HepG2 (cell line): ENCODE measurements around the gene CPT1B. TPM values are rescaled to one million over a fixed set of nuclear protein-coding genes. Genes with fewer than 3 reads are reported as not detected.

Source experiments
- ARID3A ChIP-seq: IDR thresholded peaks from 2 replicates; pipeline ENCODE4 v1.6.1; 2012; ENCODE audit warnings: low read depth, low read length, improper control_type of control experiment
- FOXP1 ChIP-seq, 2 experiments: fragments of 450-650 bp in 1 of 2; IDR thresholded peaks; 2 replicates each; pipeline ENCODE4 v1.6.1; 2017 to 2018; ENCODE audit warnings: antibody characterized with exemption in 1 of 2
- KLF13 ChIP-seq: sonication (generic); formaldehyde crosslinking; IDR thresholded peaks from 2 replicates; pipeline ENCODE4 v1.4.0; 2020; ENCODE audit warnings: mild to moderate bottlenecking, missing genetic modification reagents
- NFE2L2 ChIP-seq: fragments of 150-350 bp; IDR thresholded peaks from 2 replicates; pipeline ENCODE4 v1.6.1; 2014; ENCODE audit warnings: low read length
- PHF21A ChIP-seq: sonication (generic); formaldehyde crosslinking; IDR thresholded peaks from 2 replicates; pipeline ENCODE4 v1.5.0; 2020; ENCODE audit warnings: mild to moderate bottlenecking, missing genetic modification reagents
- RBM22 ChIP-seq: fragments of 200-400 bp; formaldehyde crosslinking; optimal IDR thresholded peaks from 2 replicates; pipeline ENCODE3; 2017; ENCODE audit warnings: mild to moderate bottlenecking, low read length, moderate library complexity
- ZNF543 ChIP-seq: sonication (generic); formaldehyde crosslinking; IDR thresholded peaks from 2 replicates; pipeline ENCODE4 v1.4.0; 2020; ENCODE audit warnings: mild to moderate bottlenecking, missing genetic modification reagents
- ZNF761 ChIP-seq: sonication (generic); formaldehyde crosslinking; conservative IDR thresholded peaks from 2 replicates; pipeline ENCODE4 v1.4.0; 2020; ENCODE audit warnings: mild to moderate bottlenecking, missing genetic modification reagents
- polyA plus RNA-seq, 8 experiments: library from polyadenylated mRNA; depleted of rRNA in 3 of 8; stranded (reverse) in 7 of 8; unstranded in 1 of 8; fragments of >200 nt; fragmentation: Illumina TruSeq in 4 of 8; extraction: Trizol in 4 of 8; gene quantifications; 2 replicates each; pipeline versions ENCODE4 v1.2.1 to v1.2.3, GENCODE V29; 2011 to 2016; ENCODE audit warnings: low read depth in 4 of 8, missing spikeins in 1 of 8, mixed read lengths in 1 of 8; ENCODE audit not compliant: insufficient read depth in 1 of 8
- total RNA-seq, 5 experiments: library from RNA; depleted of rRNA; stranded (reverse); fragments of >200 nt; fragmentation: Illumina TruSeq; extraction: Trizol; gene quantifications; 2 replicates each; pipeline ENCODE4 v1.2.3, GENCODE V29; 2016; ENCODE audit warnings: low read depth in 1 of 5
- TF ChIP-seq, protein P1 (sequence below): sonication (generic); formaldehyde crosslinking; IDR thresholded peaks from 2 replicates; pipeline ENCODE4 v1.5.0; 2020; ENCODE audit warnings: mild to moderate bottlenecking, missing genetic modification reagents, borderline replicate concordance
- TF ChIP-seq, protein P2 (sequence below), 2 experiments: IDR thresholded peaks; 2 replicates each; pipeline ENCODE4 v1.6.1; 2011 to 2012; ENCODE audit warnings: low read length in 2 of 2, borderline replicate concordance in 1 of 2, low read depth in 1 of 2, mild to moderate bottlenecking in 1 of 2, moderate library complexity in 1 of 2

Gene CPT1B
- total and polyA plus RNA-seq, 2 of the 13 experiments (the other 11 are each of a cell fraction or from before 2014, with no cell fraction given): 9.2 to 19.5 TPM

- TF ChIP-seq, protein P1, sequence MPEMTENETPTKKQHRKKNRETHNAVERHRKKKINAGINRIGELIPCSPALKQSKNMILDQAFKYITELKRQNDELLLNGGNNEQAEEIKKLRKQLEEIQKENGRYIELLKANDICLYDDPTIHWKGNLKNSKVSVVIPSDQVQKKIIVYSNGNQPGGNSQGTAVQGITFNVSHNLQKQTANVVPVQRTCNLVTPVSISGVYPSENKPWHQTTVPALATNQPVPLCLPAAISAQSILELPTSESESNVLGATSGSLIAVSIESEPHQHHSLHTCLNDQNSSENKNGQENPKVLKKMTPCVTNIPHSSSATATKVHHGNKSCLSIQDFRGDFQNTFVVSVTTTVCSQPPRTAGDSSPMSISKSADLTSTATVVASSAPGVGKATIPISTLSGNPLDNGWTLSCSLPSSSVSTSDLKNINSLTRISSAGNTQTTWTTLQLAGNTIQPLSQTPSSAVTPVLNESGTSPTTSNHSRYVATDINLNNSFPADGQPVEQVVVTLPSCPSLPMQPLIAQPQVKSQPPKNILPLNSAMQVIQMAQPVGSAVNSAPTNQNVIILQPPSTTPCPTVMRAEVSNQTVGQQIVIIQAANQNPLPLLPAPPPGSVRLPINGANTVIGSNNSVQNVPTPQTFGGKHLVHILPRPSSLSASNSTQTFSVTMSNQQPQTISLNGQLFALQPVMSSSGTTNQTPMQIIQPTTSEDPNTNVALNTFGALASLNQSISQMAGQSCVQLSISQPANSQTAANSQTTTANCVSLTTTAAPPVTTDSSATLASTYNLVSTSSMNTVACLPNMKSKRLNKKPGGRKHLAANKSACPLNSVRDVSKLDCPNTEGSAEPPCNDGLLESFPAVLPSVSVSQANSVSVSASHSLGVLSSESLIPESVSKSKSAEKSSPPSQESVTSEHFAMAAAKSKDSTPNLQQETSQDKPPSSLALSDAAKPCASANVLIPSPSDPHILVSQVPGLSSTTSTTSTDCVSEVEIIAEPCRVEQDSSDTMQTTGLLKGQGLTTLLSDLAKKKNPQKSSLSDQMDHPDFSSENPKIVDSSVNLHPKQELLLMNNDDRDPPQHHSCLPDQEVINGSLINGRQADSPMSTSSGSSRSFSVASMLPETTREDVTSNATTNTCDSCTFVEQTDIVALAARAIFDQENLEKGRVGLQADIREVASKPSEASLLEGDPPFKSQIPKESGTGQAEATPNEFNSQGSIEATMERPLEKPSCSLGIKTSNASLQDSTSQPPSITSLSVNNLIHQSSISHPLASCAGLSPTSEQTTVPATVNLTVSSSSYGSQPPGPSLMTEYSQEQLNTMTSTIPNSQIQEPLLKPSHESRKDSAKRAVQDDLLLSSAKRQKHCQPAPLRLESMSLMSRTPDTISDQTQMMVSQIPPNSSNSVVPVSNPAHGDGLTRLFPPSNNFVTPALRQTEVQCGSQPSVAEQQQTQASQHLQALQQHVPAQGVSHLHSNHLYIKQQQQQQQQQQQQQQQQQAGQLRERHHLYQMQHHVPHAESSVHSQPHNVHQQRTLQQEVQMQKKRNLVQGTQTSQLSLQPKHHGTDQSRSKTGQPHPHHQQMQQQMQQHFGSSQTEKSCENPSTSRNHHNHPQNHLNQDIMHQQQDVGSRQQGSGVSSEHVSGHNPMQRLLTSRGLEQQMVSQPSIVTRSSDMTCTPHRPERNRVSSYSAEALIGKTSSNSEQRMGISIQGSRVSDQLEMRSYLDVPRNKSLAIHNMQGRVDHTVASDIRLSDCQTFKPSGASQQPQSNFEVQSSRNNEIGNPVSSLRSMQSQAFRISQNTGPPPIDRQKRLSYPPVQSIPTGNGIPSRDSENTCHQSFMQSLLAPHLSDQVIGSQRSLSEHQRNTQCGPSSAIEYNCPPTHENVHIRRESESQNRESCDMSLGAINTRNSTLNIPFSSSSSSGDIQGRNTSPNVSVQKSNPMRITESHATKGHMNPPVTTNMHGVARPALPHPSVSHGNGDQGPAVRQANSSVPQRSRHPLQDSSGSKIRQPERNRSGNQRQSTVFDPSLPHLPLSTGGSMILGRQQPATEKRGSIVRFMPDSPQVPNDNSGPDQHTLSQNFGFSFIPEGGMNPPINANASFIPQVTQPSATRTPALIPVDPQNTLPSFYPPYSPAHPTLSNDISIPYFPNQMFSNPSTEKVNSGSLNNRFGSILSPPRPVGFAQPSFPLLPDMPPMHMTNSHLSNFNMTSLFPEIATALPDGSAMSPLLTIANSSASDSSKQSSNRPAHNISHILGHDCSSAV (CRISPR knock-in tag): no peak
- TF ChIP-seq ZNF761 (CRISPR knock-in tag) (no peak), FOXP1 (IDR thresholded peaks at IDR 0.05) (no peak), FOXP1 (CRISPR knock-in tag; IDR thresholded peaks at IDR 0.05) (no peak), ARID3A (no peak), KLF13 (no peak), PHF21A (CRISPR knock-in tag) (no peak), ZNF543 (CRISPR knock-in tag) (no peak), NFE2L2 (no peak), RBM22 (no peak)
- TF ChIP-seq, protein P2, sequence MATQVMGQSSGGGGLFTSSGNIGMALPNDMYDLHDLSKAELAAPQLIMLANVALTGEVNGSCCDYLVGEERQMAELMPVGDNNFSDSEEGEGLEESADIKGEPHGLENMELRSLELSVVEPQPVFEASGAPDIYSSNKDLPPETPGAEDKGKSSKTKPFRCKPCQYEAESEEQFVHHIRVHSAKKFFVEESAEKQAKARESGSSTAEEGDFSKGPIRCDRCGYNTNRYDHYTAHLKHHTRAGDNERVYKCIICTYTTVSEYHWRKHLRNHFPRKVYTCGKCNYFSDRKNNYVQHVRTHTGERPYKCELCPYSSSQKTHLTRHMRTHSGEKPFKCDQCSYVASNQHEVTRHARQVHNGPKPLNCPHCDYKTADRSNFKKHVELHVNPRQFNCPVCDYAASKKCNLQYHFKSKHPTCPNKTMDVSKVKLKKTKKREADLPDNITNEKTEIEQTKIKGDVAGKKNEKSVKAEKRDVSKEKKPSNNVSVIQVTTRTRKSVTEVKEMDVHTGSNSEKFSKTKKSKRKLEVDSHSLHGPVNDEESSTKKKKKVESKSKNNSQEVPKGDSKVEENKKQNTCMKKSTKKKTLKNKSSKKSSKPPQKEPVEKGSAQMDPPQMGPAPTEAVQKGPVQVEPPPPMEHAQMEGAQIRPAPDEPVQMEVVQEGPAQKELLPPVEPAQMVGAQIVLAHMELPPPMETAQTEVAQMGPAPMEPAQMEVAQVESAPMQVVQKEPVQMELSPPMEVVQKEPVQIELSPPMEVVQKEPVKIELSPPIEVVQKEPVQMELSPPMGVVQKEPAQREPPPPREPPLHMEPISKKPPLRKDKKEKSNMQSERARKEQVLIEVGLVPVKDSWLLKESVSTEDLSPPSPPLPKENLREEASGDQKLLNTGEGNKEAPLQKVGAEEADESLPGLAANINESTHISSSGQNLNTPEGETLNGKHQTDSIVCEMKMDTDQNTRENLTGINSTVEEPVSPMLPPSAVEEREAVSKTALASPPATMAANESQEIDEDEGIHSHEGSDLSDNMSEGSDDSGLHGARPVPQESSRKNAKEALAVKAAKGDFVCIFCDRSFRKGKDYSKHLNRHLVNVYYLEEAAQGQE (IDR thresholded peaks at IDR 0.05; ENCODE audit: borderline replicate concordance in 1 of 2, low read depth in 1 of 2, low read length in 2 of 2): no peak
These were observed 15.5 kb downstream of the CPT1B start, which contains the start of gene SYCE3 (continued) for GRCh38 chr22:50562523-50563412.
